SK-N-SH treated with all-trans-retinoic acid at 6 μM for 48 hours (cell line): Measurements from ENCODE around the gene PRKAA1.

ENCODE experiments used
- ATAC-seq: fragments of 200-7000 bp; cut with Tn5 transposase; 3 replicates; pipeline ENCODE4 v1.9.1; 2020; ENCODE audit warnings: mild to moderate bottlenecking, moderate library complexity
- BACH2 ChIP-seq: fragments of 250-450 bp; sonication (Bioruptor Pico); IDR thresholded peaks from 2 replicates; pipeline ENCODE4 v1.9.0; 2021; ENCODE audit warnings: mild to moderate bottlenecking, borderline replicate concordance
- CSDC2 ChIP-seq: fragments of 250-450 bp; sonication (Bioruptor Pico); IDR thresholded peaks from 2 replicates; pipeline ENCODE4 v1.5.0; 2020; ENCODE audit warnings: mild to moderate bottlenecking, moderate library complexity
- CSRNP3 ChIP-seq: fragments of 250-450 bp; sonication (Bioruptor Pico); IDR thresholded peaks from 2 replicates; pipeline ENCODE4 v1.5.1; 2021; ENCODE audit warnings: mild to moderate bottlenecking, moderate library complexity
- ESRRG ChIP-seq: fragments of 250-450 bp; sonication (Bioruptor Pico); IDR thresholded peaks from 2 replicates; pipeline ENCODE4 v1.6.1; 2021; ENCODE audit warnings: mild to moderate bottlenecking
- GLIS3 ChIP-seq: fragments of 250-450 bp; sonication (Bioruptor Pico); IDR thresholded peaks from 2 replicates; pipeline ENCODE4 v1.5.0; 2020; ENCODE audit warnings: mild to moderate bottlenecking, moderate library complexity
- ISL1 ChIP-seq: fragments of 250-450 bp; sonication (Bioruptor Pico); IDR thresholded peaks from 2 replicates; pipeline ENCODE4 v2.1.2; 2022; ENCODE audit warnings: mild to moderate bottlenecking, moderate library complexity
- OSR1 ChIP-seq: fragments of 250-450 bp; sonication (Bioruptor Pico); IDR thresholded peaks from 2 replicates; pipeline ENCODE4 v1.8.0; 2022; ENCODE audit warnings: moderate library complexity, mild to moderate bottlenecking, inconsistent platforms
- PPARA ChIP-seq: fragments of 250-450 bp; sonication (Bioruptor Pico); IDR thresholded peaks from 2 replicates; pipeline ENCODE4 v1.5.0; 2020; ENCODE audit warnings: mild to moderate bottlenecking, borderline replicate concordance
- RARB ChIP-seq: fragments of 250-450 bp; sonication (Bioruptor Pico); IDR thresholded peaks from 2 replicates; pipeline ENCODE4 v1.8.0; 2021; ENCODE audit warnings: mild to moderate bottlenecking, moderate library complexity
- SNAI2 ChIP-seq: fragments of 250-450 bp; sonication (Bioruptor Pico); IDR thresholded peaks from 2 replicates; pipeline ENCODE4 v1.5.0; 2020; ENCODE audit warnings: mild to moderate bottlenecking, moderate library complexity
- TCF4 ChIP-seq: fragments of 250-450 bp; sonication (Bioruptor Pico); IDR thresholded peaks from 2 replicates; pipeline ENCODE4 v1.8.0; 2021; ENCODE audit warnings: mild to moderate bottlenecking, moderate library complexity, borderline replicate concordance
- ZC3H10 ChIP-seq: fragments of 250-450 bp; sonication (Bioruptor Pico); IDR thresholded peaks from 2 replicates; pipeline ENCODE4 v1.5.1; 2021; ENCODE audit warnings: mild to moderate bottlenecking, moderate library complexity
- ZFP3 ChIP-seq: fragments of 250-450 bp; sonication (Bioruptor Pico); IDR thresholded peaks from 2 replicates; pipeline ENCODE4 v1.5.0; 2020; ENCODE audit warnings: mild to moderate bottlenecking, moderate library complexity
- ZFP30 ChIP-seq: fragments of 450-650 bp; formaldehyde crosslinking; IDR thresholded peaks from 2 replicates; pipeline ENCODE4 v1.5.0; 2022; ENCODE audit warnings: mild to moderate bottlenecking, moderate library complexity
- ZNF565 ChIP-seq: fragments of 450-650 bp; formaldehyde crosslinking; conservative IDR thresholded peaks from 2 replicates; pipeline ENCODE4 v1.5.0; 2020; ENCODE audit warnings: low read depth, mild to moderate bottlenecking, moderate library complexity
- ZNF70 ChIP-seq: fragments of 450-650 bp; formaldehyde crosslinking; IDR thresholded peaks from 2 replicates; pipeline ENCODE4 v1.5.0; 2020; ENCODE audit warnings: mild to moderate bottlenecking, moderate library complexity
- ZNF8 ChIP-seq: fragments of 450-650 bp; formaldehyde crosslinking; IDR thresholded peaks from 2 replicates; pipeline ENCODE4 v1.5.0; 2020; ENCODE audit warnings: mild to moderate bottlenecking, moderate library complexity
- TF ChIP-seq, protein P1 (sequence below): fragments of 250-450 bp; sonication (Bioruptor Pico); IDR thresholded peaks from 2 replicates; pipeline ENCODE4 v1.5.1; 2020; ENCODE audit warnings: low read depth, mild to moderate bottlenecking, moderate library complexity
- TF ChIP-seq, protein P2 (sequence below): fragments of 250-450 bp; sonication (Bioruptor Pico); IDR thresholded peaks from 2 replicates; pipeline ENCODE4 v1.5.0; 2020; ENCODE audit warnings: mild to moderate bottlenecking, moderate library complexity
- TF ChIP-seq, protein P3 (sequence below): fragments of 250-450 bp; sonication (Bioruptor Pico); IDR thresholded peaks from 2 replicates; pipeline ENCODE4 v1.8.0; 2020; ENCODE audit warnings: mild to moderate bottlenecking, moderate library complexity, borderline replicate concordance
- TF ChIP-seq, protein P4 (sequence below): fragments of 250-450 bp; sonication (Bioruptor Pico); IDR thresholded peaks from 2 replicates; pipeline ENCODE4 v1.8.0; 2021; ENCODE audit warnings: low read depth, mild to moderate bottlenecking, moderate library complexity, borderline replicate concordance

PRKAA1 gene

GRCh38 chr5:40717281-40717680 lies 80.9 kb downstream of the PRKAA1 start:
- no peak for ATAC-seq

DNA sequence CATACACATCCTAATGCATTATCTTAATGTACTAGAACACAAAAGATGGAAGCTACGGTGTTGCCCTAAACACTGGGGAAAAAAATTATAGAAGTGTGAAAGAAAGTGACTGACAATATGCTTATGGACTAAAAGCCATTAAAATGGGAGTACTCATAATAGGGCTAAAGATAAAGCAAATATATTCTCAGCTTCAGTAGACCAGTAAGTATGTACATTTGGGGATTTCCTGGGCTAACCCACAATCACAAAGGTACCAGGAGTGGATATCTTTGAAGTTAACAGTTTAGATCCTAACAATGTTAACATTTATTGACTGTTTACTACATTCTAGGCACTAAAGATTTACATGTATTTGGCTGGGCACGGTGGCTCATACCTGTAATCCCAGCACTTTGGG lies 81.6 kb downstream of the PRKAA1 start:
- no peak for TF ChIP-seq ZFP3 (CRISPR knock-in tag)
- no peak for TF ChIP-seq GLIS3
- no peak for TF ChIP-seq PPARA (CRISPR knock-in tag)
- no peak for TF ChIP-seq RARB (CRISPR knock-in tag)
- TF ChIP-seq OSR1 (CRISPR knock-in tag), result no peak
- TF ChIP-seq ISL1, result no peak
- TF ChIP-seq, protein P1, sequence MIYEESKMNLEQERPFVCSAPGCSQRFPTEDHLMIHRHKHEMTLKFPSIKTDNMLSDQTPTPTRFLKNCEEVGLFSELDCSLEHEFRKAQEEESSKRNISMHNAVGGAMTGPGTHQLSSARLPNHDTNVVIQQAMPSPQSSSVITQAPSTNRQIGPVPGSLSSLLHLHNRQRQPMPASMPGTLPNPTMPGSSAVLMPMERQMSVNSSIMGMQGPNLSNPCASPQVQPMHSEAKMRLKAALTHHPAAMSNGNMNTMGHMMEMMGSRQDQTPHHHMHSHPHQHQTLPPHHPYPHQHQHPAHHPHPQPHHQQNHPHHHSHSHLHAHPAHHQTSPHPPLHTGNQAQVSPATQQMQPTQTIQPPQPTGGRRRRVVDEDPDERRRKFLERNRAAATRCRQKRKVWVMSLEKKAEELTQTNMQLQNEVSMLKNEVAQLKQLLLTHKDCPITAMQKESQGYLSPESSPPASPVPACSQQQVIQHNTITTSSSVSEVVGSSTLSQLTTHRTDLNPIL (CRISPR knock-in tag), result no peak
- TF ChIP-seq ZNF565 (CRISPR knock-in tag), result no peak
- no peak for TF ChIP-seq TCF4 (CRISPR knock-in tag)
- TF ChIP-seq ZNF8, result no peak
- TF ChIP-seq, protein P2, sequence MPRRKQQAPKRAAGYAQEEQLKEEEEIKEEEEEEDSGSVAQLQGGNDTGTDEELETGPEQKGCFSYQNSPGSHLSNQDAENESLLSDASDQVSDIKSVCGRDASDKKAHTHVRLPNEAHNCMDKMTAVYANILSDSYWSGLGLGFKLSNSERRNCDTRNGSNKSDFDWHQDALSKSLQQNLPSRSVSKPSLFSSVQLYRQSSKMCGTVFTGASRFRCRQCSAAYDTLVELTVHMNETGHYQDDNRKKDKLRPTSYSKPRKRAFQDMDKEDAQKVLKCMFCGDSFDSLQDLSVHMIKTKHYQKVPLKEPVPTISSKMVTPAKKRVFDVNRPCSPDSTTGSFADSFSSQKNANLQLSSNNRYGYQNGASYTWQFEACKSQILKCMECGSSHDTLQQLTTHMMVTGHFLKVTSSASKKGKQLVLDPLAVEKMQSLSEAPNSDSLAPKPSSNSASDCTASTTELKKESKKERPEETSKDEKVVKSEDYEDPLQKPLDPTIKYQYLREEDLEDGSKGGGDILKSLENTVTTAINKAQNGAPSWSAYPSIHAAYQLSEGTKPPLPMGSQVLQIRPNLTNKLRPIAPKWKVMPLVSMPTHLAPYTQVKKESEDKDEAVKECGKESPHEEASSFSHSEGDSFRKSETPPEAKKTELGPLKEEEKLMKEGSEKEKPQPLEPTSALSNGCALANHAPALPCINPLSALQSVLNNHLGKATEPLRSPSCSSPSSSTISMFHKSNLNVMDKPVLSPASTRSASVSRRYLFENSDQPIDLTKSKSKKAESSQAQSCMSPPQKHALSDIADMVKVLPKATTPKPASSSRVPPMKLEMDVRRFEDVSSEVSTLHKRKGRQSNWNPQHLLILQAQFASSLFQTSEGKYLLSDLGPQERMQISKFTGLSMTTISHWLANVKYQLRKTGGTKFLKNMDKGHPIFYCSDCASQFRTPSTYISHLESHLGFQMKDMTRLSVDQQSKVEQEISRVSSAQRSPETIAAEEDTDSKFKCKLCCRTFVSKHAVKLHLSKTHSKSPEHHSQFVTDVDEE, result no peak
- no peak for TF ChIP-seq ZC3H10 (CRISPR knock-in tag)
- TF ChIP-seq, protein P3, sequence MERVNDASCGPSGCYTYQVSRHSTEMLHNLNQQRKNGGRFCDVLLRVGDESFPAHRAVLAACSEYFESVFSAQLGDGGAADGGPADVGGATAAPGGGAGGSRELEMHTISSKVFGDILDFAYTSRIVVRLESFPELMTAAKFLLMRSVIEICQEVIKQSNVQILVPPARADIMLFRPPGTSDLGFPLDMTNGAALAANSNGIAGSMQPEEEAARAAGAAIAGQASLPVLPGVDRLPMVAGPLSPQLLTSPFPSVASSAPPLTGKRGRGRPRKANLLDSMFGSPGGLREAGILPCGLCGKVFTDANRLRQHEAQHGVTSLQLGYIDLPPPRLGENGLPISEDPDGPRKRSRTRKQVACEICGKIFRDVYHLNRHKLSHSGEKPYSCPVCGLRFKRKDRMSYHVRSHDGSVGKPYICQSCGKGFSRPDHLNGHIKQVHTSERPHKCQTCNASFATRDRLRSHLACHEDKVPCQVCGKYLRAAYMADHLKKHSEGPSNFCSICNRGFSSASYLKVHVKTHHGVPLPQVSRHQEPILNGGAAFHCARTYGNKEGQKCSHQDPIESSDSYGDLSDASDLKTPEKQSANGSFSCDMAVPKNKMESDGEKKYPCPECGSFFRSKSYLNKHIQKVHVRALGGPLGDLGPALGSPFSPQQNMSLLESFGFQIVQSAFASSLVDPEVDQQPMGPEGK, result no peak
- no peak for TF ChIP-seq CSRNP3
- TF ChIP-seq, protein P4, sequence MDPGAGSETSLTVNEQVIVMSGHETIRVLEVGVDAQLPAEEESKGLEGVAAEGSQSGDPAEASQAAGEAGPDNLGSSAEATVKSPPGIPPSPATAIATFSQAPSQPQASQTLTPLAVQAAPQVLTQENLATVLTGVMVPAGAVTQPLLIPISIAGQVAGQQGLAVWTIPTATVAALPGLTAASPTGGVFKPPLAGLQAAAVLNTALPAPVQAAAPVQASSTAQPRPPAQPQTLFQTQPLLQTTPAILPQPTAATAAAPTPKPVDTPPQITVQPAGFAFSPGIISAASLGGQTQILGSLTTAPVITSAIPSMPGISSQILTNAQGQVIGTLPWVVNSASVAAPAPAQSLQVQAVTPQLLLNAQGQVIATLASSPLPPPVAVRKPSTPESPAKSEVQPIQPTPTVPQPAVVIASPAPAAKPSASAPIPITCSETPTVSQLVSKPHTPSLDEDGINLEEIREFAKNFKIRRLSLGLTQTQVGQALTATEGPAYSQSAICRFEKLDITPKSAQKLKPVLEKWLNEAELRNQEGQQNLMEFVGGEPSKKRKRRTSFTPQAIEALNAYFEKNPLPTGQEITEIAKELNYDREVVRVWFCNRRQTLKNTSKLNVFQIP, result no peak
- TF ChIP-seq BACH2 (CRISPR knock-in tag), result no peak
- TF ChIP-seq CSDC2 (CRISPR knock-in tag), result no peak
- TF ChIP-seq ESRRG (CRISPR knock-in tag), result no peak
- no peak for ATAC-seq

More at GRCh38 chr5:40717281-40717680, 80.9 kb downstream of the PRKAA1 start:
- TF ChIP-seq ZNF8 (no peak), ZFP3 (CRISPR knock-in tag) (no peak), ESRRG (CRISPR knock-in tag) (no peak), OSR1 (CRISPR knock-in tag) (no peak), CSDC2 (CRISPR knock-in tag) (no peak), ZNF565 (CRISPR knock-in tag) (no peak), PPARA (CRISPR knock-in tag) (no peak), RARB (CRISPR knock-in tag) (no peak), SNAI2 (CRISPR knock-in tag) (no peak), CSRNP3 (no peak), ISL1 (no peak), ZNF70 (CRISPR knock-in tag) (no peak), ZC3H10 (CRISPR knock-in tag) (no peak), ZFP30 (CRISPR knock-in tag) (no peak)
